GM23338 (cell line): Measurements from ENCODE around the gene FRAS1.

Experiments used
- CTCF ChIP-seq, 2 experiments: fragments of 200-600 bp in 1 of 2; sonication (generic) in 1 of 2; conservative IDR thresholded peaks; 2 replicates each; pipeline versions ENCODE4 v1.5.1 to v1.6.1; 2016 to 2017; ENCODE audit warnings: antibody characterized with exemption in 2 of 2, low read depth in 2 of 2, mild to moderate bottlenecking in 2 of 2, moderate library complexity in 1 of 2
- ETS1 ChIP-seq: IDR thresholded peaks from 2 replicates; pipeline ENCODE4 v1.6.1; 2016; ENCODE audit warnings: antibody characterized with exemption
- EZH2 ChIP-seq: fragments of 200-600 bp; sonication (generic); IDR thresholded peaks from one replicate; pipeline ENCODE4 v1.8.0; 2017; ENCODE audit warnings: antibody characterized with exemption, mild to moderate bottlenecking, low read depth; ENCODE audit not compliant: unreplicated experiment
- NANOG ChIP-seq: IDR thresholded peaks from 2 replicates; pipeline ENCODE4 v1.6.1; 2016; ENCODE audit warnings: antibody characterized with exemption, borderline replicate concordance
- POLR2AphosphoS5 ChIP-seq: IDR thresholded peaks from 2 replicates; pipeline ENCODE4 v1.6.1; 2016; ENCODE audit warnings: antibody characterized with exemption, low read depth
- REST ChIP-seq: IDR thresholded peaks from one replicate; pipeline ENCODE4 v1.6.1; 2018; ENCODE audit warnings: antibody characterized with exemption; ENCODE audit not compliant: unreplicated experiment
- ZNF114 ChIP-seq: fragments of 250-450 bp; sonication (Bioruptor Pico); IDR thresholded peaks from 2 replicates; pipeline ENCODE4 v1.5.0; 2020; ENCODE audit warnings: mild to moderate bottlenecking, moderate library complexity
- ZNF331 ChIP-seq: fragments of 250-450 bp; sonication (Bioruptor Pico); IDR thresholded peaks from 2 replicates; pipeline ENCODE4 v1.5.0; 2020; ENCODE audit warnings: low read depth, mild to moderate bottlenecking, moderate library complexity

- no peak for TF ChIP-seq ZNF114 (CRISPR knock-in tag)
- no peak for TF ChIP-seq CTCF (conservative IDR thresholded peaks at IDR 0.05; ENCODE audit: low read depth in 2 of 2)
- TF ChIP-seq NANOG, result no peak
- no peak for TF ChIP-seq REST
- TF ChIP-seq POLR2AphosphoS5, result no peak
- no peak for TF ChIP-seq EZH2
- no peak for TF ChIP-seq ETS1
- TF ChIP-seq ZNF331 (CRISPR knock-in tag), result no peak
Measured at GRCh38 chr4:78482281-78482680, 425.2 kb downstream of the FRAS1 start.
